NCI-H446 (cell line): ENCODE measurements around the gene HOXD8.

Experiments used
- DNase-seq, 2 experiments: peaks; one replicate each; lab custom pipeline; 2025; lab: John Stamatoyannopoulos, UW

Gene HOXD8

GRCh38 chr2:176117162-176117822 lies 12.2 kb upstream of the HOXD8 start:
- DNase-seq = no peak

- DNase-seq = no peak
Observed at GRCh38 chr2:176117823-176118371, 11.6 kb upstream of the HOXD8 start.

GRCh38 chr2:176118601-176119339 lies 10.7 kb upstream of the HOXD8 start:
- peak in 1 of 2 experiments; percentile 15 for DNase-seq

GRCh38 chr2:176120364-176121189 lies 8.9 kb upstream of the HOXD8 start:
- DNase-seq = no peak

GRCh38 chr2:176121190-176122051 lies 8.1 kb upstream of the HOXD8 start:
- DNase-seq = no peak

- DNase-seq = peak in 1 of 2 experiments; percentile 58
Observed at GRCh38 chr2:176122052-176122682, 7.3 kb upstream of the HOXD8 start.

- peak in 1 of 2 experiments; percentile 72 for DNase-seq
Observed at GRCh38 chr2:176122683-176123410, 6.7 kb upstream of the HOXD8 start, which contains the start of gene HOXD9. HOXD9 (plus strand) TSS chr2:176122719; CDS start chr2:176122769, 50 bp downstream.

- DNase-seq = no peak
Observed at GRCh38 chr2:176123411-176124109, 5.9 kb upstream of the HOXD8 start.

GRCh38 chr2:176124110-176124946 lies 5.2 kb upstream of the HOXD8 start:
- DNase-seq = no peak

GRCh38 chr2:176124947-176125771 lies 4.3 kb upstream of the HOXD8 start:
- DNase-seq = no peak

- DNase-seq = no peak
Observed at GRCh38 chr2:176125772-176126054, 3.8 kb upstream of the HOXD8 start.

GRCh38 chr2:176126929-176127773 lies 2.4 kb upstream of the HOXD8 start:
- DNase-seq = peak; percentile 33 to 64

- DNase-seq = no peak
Observed at GRCh38 chr2:176127774-176128072, 1.8 kb upstream of the HOXD8 start.

- no peak for DNase-seq
Observed at GRCh38 chr2:176128172-176128981, 1.1 kb upstream of the HOXD8 start.

- DNase-seq = no peak
Observed at GRCh38 chr2:176129813-176130146, 275 bp downstream of the HOXD8 start.
